IMR-90 (cell line): Measurements from ENCODE around the gene STX16.

Source experiments
- CHD1 ChIP-seq: IDR thresholded peaks from 2 replicates; pipeline ENCODE4 v1.6.1; 2012; ENCODE audit warnings: low read depth, low read length, improper control_type of control experiment
- MAFK ChIP-seq: IDR thresholded peaks from 2 replicates; pipeline ENCODE4 v1.6.1; 2012; ENCODE audit warnings: low read depth, low read length, improper control_type of control experiment
- POLR2A ChIP-seq: IDR thresholded peaks from 2 replicates; pipeline ENCODE4 v1.6.1; 2012; ENCODE audit warnings: mild to moderate bottlenecking, low read depth, low read length
- RAD21 ChIP-seq: IDR thresholded peaks from 2 replicates; pipeline ENCODE4 v1.6.1; 2012; ENCODE audit warnings: low read length, improper control_type of control experiment
- RCOR1 ChIP-seq: IDR thresholded peaks from 2 replicates; pipeline ENCODE4 v1.6.1; 2012; ENCODE audit warnings: mild to moderate bottlenecking, low read length, improper control_type of control experiment; ENCODE audit not compliant: insufficient replicate concordance
- SMC3 ChIP-seq: fragments of 150-350 bp; IDR thresholded peaks from 2 replicates; pipeline ENCODE4 v1.6.1; 2016; ENCODE audit warnings: low read depth, mild to moderate bottlenecking, antibody characterized with exemption, low read length, moderate library complexity
- TF ChIP-seq, protein P1 (sequence below): conservative IDR thresholded peaks from 2 replicates; pipeline ENCODE4 v1.5.1; 2012; ENCODE audit warnings: mild to moderate bottlenecking, low read depth, low read length, improper control_type of control experiment

GRCh38 chr20:58606184-58606583 lies 44.9 kb upstream of the STX16 start:
- TF ChIP-seq RCOR1 (no peak), RAD21 (no peak), POLR2A (no peak), CHD1 (no peak), SMC3 (no peak), MAFK (no peak)
- TF ChIP-seq, protein P1, sequence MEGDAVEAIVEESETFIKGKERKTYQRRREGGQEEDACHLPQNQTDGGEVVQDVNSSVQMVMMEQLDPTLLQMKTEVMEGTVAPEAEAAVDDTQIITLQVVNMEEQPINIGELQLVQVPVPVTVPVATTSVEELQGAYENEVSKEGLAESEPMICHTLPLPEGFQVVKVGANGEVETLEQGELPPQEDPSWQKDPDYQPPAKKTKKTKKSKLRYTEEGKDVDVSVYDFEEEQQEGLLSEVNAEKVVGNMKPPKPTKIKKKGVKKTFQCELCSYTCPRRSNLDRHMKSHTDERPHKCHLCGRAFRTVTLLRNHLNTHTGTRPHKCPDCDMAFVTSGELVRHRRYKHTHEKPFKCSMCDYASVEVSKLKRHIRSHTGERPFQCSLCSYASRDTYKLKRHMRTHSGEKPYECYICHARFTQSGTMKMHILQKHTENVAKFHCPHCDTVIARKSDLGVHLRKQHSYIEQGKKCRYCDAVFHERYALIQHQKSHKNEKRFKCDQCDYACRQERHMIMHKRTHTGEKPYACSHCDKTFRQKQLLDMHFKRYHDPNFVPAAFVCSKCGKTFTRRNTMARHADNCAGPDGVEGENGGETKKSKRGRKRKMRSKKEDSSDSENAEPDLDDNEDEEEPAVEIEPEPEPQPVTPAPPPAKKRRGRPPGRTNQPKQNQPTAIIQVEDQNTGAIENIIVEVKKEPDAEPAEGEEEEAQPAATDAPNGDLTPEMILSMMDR, result no peak
